ENCODE data around the gene ABLIM3. TPM values are rescaled to one million over a fixed set of nuclear protein-coding genes. Genes with fewer than 3 reads are reported as not detected.

ABLIM3 gene
- polyA plus RNA-seq, 1 experiment = 25.7 TPM

- Histone ChIP-seq H3K27me3 (ENCODE audit: control insufficient read depth, insufficient read depth, low read length) (no peaks in the 10 kb centered on the region), H3K4me3 (ENCODE audit: low read depth, low read length) (no peak overlapping the region), H3K36me3 (ENCODE audit: control insufficient read depth, insufficient read depth, low read length) (peaks cover 4% of the 10 kb centered on the region)
- DNase-seq (ENCODE audit: low read depth) = no peak
- POLR2A ChIA-PET = no interaction called here
- TF ChIP-seq, protein P1, sequence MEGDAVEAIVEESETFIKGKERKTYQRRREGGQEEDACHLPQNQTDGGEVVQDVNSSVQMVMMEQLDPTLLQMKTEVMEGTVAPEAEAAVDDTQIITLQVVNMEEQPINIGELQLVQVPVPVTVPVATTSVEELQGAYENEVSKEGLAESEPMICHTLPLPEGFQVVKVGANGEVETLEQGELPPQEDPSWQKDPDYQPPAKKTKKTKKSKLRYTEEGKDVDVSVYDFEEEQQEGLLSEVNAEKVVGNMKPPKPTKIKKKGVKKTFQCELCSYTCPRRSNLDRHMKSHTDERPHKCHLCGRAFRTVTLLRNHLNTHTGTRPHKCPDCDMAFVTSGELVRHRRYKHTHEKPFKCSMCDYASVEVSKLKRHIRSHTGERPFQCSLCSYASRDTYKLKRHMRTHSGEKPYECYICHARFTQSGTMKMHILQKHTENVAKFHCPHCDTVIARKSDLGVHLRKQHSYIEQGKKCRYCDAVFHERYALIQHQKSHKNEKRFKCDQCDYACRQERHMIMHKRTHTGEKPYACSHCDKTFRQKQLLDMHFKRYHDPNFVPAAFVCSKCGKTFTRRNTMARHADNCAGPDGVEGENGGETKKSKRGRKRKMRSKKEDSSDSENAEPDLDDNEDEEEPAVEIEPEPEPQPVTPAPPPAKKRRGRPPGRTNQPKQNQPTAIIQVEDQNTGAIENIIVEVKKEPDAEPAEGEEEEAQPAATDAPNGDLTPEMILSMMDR (IDR thresholded peaks at IDR 0.05; ENCODE audit: insufficient read depth, low read depth, low read length) = no peak
- CTCF ChIA-PET = no interaction called here
These were observed 65.3 kb downstream of the ABLIM3 start for GRCh38 chr5:149206524-149207141.

DNA sequence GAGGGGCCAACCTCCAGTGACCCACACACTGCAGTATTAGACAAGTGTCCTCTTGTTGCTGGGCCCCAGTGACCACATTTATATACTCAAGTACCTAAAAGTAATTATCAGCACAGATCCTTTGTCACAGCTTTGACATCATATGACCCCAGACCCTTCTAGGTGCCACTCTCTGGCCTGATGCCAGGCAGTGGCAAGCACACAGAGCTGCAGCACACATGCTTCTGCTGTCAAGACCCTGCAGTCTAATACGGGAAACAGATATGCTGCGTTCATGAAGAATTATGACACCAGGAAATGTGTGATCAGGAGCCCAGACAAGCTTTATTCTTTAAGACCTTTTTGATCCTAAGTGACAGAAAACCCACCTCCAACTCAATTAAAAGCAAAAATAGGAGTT is 66.5 kb downstream of the ABLIM3 start:
- TF ChIP-seq, protein P1 (IDR thresholded peaks at IDR 0.05; ENCODE audit: insufficient read depth, low read depth, low read length) = no peak
- peaks cover 2% of the 10 kb centered on the region for H3K36me3 ChIP-seq (ENCODE audit: control insufficient read depth, insufficient read depth, low read length)
- no peaks in the 10 kb centered on the region for H3K27me3 ChIP-seq (ENCODE audit: control insufficient read depth, insufficient read depth, low read length)
- H3K4me3 ChIP-seq (ENCODE audit: low read depth, low read length) = no peak overlapping the region
- POLR2A ChIA-PET = no interaction called here
- DNase-seq (ENCODE audit: low read depth) = no peak
- CTCF ChIA-PET = interaction anchor here (0.6 kb wide), 1 partner anchor 209 kb away, joined by 3 read pairs; no protein-coding TSS in a partner anchor

GRCh38 chr5:149210225-149210624 is 68.9 kb downstream of the ABLIM3 start:
- TF ChIP-seq, protein P1 (IDR thresholded peaks at IDR 0.05; ENCODE audit: insufficient read depth, low read depth, low read length) = no peak
- H3K4me3 ChIP-seq (ENCODE audit: low read depth, low read length) = no peak overlapping the region
- CTCF ChIA-PET = interaction anchor here (3.6 kb wide), 1 partner anchor 18 kb away, joined by 17 read pairs; no protein-coding TSS in a partner anchor
- no peaks in the 10 kb centered on the region for H3K36me3 ChIP-seq (ENCODE audit: control insufficient read depth, insufficient read depth, low read length)
- DNase-seq (ENCODE audit: low read depth) = no peak
- no peaks in the 10 kb centered on the region for H3K27me3 ChIP-seq (ENCODE audit: control insufficient read depth, insufficient read depth, low read length)
- POLR2A ChIA-PET = no interaction called here

DNA sequence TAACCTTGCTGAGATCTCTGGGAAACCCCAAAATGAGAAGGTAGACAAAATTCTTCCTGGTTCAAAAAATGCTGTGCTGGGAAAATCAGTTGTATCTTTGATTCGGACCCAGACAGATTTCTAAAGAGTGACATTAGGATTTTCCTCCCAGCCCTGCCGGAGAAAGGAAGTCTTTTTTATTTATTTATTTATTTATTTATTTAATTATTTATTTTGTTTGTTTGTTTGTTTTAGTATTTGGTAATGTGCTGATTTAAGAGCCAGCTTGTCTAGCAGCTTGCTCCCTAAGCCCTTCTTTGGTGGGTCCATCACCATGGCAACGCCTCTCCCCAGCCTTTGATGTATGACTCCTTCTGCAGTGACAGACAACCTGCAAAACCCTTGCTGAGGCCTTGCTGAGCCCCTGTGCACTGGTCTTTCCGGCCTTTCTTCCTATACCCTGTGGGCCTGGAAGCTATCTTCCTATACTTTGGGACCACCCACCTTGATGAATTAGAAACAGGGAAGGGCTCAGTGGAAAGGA is 69.7 kb downstream of the ABLIM3 start:
- no peak for DNase-seq (ENCODE audit: low read depth)
- Histone ChIP-seq H3K36me3 (ENCODE audit: control insufficient read depth, insufficient read depth, low read length) (no peaks in the 10 kb centered on the region), H3K27me3 (ENCODE audit: control insufficient read depth, insufficient read depth, low read length) (no peaks in the 10 kb centered on the region), H3K4me3 (ENCODE audit: low read depth, low read length) (no peak overlapping the region)
- CTCF ChIA-PET = interaction anchor here (1.2 to 3.6 kb wide), 3 partner anchors 17 to 69 kb away, joined by 3 to 17 read pairs (median 9); partner anchors contain the start of gene ABLIM3
- TF ChIP-seq, protein P1 (IDR thresholded peaks at IDR 0.05; ENCODE audit: insufficient read depth, low read depth, low read length) = no peak
- POLR2A ChIA-PET = no interaction called here

DNA sequence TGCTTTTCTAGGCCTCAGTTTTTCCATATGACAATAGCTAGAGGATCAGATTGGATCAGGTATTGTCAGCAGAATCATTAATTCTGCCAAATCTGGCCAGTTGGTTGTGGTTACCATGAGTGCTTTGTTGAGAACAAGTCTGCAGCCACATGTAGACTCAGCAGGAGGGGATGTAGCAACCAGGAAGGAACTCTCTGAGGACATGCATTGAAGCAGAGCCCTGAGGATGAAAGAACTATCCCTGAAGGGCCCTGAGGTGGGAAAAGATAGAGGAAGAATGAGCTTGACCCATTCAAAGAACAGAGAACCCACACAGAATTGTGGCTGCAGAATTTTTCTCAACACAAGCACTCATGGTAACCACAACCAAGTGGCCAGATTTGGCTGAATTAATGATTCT is 70.3 kb downstream of the ABLIM3 start:
- CTCF ChIA-PET = interaction anchor here (1.2 to 3.6 kb wide), 4 partner anchors 9 to 70 kb away, joined by 3 to 17 read pairs (median 6); partner anchors contain the start of gene ABLIM3
- POLR2A ChIA-PET = interaction anchor here (0.6 kb wide), 1 partner anchor 68 kb away, joined by 4 read pairs; no protein-coding TSS in a partner anchor
- TF ChIP-seq, protein P1 (IDR thresholded peaks at IDR 0.05; ENCODE audit: insufficient read depth, low read depth, low read length) = no peak
- H3K27me3 ChIP-seq (ENCODE audit: control insufficient read depth, insufficient read depth, low read length) = no peaks in the 10 kb centered on the region
- no peaks in the 10 kb centered on the region for H3K36me3 ChIP-seq (ENCODE audit: control insufficient read depth, insufficient read depth, low read length)
- no peak for DNase-seq (ENCODE audit: low read depth)
- no peak overlapping the region for H3K4me3 ChIP-seq (ENCODE audit: low read depth, low read length)
